GM18858 (cell line): ENCODE results near the gene HUWE1.
"Not testable (repeated sequence)": the region's sequence is repeated elsewhere in the genome, so short reads cannot be mapped to it uniquely, and the experiment has no call there.

Experiments
- ATAC-seq: cut with Tn5 transposase; IDR thresholded peaks from one replicate; pipeline ENCODE4 v1.9.1; 2021; ENCODE audit not compliant: unreplicated experiment

HUWE1 gene, protein sequence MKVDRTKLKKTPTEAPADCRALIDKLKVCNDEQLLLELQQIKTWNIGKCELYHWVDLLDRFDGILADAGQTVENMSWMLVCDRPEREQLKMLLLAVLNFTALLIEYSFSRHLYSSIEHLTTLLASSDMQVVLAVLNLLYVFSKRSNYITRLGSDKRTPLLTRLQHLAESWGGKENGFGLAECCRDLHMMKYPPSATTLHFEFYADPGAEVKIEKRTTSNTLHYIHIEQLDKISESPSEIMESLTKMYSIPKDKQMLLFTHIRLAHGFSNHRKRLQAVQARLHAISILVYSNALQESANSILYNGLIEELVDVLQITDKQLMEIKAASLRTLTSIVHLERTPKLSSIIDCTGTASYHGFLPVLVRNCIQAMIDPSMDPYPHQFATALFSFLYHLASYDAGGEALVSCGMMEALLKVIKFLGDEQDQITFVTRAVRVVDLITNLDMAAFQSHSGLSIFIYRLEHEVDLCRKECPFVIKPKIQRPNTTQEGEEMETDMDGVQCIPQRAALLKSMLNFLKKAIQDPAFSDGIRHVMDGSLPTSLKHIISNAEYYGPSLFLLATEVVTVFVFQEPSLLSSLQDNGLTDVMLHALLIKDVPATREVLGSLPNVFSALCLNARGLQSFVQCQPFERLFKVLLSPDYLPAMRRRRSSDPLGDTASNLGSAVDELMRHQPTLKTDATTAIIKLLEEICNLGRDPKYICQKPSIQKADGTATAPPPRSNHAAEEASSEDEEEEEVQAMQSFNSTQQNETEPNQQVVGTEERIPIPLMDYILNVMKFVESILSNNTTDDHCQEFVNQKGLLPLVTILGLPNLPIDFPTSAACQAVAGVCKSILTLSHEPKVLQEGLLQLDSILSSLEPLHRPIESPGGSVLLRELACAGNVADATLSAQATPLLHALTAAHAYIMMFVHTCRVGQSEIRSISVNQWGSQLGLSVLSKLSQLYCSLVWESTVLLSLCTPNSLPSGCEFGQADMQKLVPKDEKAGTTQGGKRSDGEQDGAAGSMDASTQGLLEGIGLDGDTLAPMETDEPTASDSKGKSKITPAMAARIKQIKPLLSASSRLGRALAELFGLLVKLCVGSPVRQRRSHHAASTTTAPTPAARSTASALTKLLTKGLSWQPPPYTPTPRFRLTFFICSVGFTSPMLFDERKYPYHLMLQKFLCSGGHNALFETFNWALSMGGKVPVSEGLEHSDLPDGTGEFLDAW (N-terminal part only)

DNA sequence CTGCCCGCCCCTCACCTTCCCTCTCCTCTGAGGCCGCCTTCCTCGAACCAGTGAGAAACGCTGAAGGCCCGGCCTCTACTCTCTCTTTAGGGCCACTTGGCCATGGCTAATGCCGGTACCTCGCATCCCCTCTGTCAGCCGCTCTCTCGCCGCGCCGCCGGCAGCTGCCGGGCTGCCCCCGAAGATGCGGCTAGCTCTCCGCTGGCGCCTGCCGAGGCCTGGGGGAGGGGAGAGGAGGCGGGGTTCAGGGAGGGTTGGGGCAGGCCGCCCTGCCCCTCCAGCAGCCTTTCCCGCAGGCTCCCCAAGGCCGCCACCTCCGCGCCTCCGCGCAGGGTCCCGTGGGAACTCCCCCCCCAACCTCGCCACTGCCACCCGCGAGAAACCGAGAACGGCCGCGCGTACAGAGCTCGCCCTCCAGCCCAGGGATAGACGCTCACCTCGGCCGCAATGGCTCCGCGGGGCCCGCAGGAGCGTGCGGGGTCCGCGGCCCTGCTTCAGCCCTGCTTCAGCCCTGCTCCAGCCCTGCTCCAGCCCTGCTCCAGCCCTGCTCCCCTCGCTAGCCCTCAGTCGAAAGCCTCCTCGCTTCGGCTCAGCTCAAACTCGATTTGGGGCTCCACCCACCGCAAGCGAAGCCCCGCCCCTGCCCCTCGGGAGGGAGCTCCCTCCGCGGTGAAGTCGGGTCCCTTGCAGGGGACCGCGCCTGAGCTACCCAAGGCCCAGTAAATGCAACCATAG is at the start of gene HUWE1:
Gene HUWE1 (minus strand): TSS at position 569 of the 735 bp plus-strand sequence. CDS start 32,612 bp downstream, outside the sequence.
- no peak for ATAC-seq

DNA sequence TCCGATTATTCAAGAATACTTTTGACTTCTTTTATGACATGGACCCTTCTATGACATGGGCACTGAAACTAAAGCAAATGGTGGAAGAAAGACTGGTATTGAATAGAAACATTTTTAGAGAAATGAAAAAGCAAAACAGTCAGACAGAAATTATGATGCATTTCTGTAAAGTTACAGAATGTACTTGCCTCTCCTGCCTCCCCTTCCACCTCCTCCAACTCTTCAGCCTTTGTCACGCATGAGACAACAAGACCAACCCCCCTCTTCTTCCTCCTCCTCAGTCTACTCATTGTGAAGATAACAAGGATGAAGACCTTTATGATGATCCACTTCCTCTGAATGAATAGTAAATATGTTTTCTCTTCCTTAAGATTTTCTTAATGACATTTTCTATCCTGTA is 46.3 kb upstream of the HUWE1 start:
- no peak for ATAC-seq

DNA sequence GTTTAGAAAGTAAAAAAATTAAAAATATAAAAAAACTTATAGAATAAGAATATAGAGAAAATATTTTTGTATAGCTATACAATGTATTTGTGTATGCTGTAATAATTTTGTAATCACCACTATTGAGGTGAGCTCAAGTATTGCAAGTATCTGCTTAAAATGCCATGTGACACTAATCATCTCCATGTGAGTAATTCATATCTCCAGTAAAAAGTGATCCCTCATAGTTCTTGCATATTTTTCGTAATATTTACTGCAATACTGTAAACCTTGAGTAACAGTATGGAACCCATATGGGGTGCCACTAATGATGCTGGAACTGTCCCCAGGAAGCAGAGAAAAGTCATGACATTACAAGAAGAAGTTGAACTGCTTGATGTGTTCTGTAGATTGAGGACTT is 43.2 kb upstream of the HUWE1 start:
- no peak for ATAC-seq

DNA sequence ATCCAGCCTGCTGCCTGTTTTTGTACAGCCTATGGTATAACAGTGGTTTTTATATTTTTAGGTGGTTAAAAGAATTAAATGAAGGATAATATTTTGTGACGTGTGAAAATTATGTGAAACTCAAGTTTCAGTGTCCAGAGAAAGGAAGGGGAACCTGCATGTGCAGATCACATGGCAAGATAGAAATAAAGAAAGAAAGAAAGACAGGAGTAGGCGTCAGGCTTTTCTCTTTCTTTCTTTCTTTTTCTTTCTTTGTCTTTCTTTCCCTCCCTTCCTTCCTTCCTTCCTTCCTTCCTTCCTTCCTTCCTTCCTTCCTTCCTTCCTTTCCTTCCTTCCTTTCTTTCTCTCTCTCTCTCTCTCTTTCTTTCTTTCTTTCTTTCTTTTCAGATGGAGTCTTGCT is 42.0 kb upstream of the HUWE1 start:
- no peak for ATAC-seq

DNA sequence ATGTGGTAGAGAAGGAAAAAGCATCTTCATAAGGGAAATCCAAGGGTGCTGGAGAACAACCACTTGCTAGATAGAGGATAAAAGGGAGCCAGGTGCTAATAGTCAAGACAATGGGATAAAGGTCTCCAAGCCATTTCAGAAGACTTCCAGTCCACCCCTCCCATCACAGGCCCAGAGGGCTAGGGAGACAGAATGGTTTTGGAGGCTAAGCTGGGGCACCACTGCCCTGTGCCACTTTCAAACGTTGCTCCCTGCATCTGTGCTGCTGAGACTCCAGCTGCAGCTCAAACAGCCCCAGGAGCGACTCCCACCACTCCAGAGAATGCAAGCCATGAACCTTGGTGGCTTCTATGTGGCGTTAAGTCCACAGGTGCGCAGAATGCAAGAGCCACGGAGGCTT is 38.4 kb upstream of the HUWE1 start:
- ATAC-seq = no peak

DNA sequence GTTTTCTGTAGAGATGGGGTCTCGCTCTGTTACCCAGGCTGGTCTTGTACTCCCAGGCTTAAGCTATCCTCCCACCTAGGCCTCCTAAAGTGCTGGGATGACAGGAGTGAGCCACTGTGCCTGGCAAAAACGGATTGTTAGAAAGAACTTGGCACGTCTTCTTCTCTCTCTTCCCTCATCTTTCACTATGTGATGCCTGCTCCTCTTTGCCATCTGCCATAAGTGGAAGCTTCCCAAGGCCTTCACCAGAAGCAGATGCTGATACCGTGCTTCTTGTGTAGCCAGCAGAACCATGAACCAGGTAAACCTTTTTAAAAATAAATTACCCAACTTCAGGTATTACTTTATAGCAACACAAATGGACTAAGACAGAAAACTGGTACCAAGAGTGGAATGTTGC is 36.9 kb upstream of the HUWE1 start:
- ATAC-seq = no peak

DNA sequence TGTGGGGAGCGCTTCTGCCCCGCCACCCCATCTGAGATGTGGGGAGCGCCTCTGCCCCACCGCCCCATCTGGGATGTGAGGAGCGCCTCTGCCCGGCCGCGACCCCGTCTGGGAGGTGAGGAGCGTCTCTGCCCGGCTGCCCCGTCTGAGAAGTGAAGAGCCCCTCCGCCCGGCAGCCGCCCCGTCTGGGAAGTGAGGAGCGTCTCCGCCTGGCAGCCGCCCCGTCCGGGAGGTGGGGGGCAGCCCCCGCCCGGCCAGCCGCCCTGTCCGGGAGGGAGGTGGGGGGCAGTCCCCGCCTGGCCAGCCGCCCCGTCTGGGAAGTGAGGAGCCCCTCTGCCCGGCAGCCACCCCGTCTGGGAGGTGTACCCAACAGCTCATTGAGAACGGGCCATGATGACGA is 35.1 kb upstream of the HUWE1 start:
- ATAC-seq = not testable (repeated sequence)

DNA sequence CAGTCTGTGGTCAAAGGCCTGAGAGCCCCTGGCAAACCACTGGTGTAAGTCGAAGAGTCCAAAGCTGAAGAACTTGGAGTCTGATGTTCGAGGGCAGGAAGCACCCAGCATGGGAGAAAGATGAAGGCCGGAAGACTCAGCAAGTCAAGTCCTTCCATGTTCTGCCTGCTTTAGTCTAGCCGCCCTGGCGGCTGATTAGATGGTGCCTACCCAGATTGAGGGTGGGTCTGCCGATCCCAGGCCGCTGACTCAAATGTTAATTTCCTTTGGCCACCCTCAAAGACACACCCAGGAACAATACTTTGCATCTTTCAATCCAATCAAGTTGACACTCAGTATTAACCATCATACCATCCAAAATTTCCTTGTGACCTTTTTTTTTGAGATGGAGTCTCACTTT is 33.1 kb upstream of the HUWE1 start:
- not testable (repeated sequence) for ATAC-seq

DNA sequence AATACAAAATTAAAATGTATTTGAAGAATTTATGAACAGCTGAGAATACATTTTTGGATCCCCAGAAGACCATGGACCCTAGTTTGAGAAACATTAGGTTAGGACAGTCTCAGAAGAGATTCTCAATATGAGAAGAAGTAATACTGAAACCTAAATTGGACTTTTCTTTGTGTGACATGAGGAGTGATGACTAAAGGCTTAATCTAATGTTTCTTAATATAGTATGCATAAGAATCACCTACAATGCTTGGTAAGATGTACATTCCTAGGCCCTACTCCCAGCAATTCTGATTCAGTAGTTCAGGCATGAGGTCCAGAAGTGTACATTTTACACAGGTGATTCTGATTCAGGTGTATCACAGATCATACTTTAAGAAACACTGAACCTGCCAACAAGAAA is 31.6 kb upstream of the HUWE1 start:
- peak; percentile 24 for ATAC-seq

DNA sequence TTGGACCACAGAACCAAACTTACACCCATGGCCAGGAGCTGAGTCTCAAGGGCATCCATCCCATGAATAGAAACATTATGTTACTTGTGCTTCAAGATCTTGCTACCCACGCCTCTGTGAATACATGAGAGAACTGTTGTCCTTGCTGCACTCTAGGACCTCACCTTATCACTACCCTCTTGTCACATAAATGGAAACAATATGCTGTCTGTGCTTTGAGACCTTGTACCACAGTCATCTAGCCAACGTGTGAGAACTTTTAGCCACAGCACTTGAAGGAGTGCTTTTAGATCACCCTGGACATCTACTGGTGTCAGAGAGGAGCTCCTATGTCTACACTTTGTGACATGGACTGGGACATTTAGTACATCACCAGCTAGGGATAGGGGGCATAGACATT is 30.7 kb upstream of the HUWE1 start:
- no peak for ATAC-seq

DNA sequence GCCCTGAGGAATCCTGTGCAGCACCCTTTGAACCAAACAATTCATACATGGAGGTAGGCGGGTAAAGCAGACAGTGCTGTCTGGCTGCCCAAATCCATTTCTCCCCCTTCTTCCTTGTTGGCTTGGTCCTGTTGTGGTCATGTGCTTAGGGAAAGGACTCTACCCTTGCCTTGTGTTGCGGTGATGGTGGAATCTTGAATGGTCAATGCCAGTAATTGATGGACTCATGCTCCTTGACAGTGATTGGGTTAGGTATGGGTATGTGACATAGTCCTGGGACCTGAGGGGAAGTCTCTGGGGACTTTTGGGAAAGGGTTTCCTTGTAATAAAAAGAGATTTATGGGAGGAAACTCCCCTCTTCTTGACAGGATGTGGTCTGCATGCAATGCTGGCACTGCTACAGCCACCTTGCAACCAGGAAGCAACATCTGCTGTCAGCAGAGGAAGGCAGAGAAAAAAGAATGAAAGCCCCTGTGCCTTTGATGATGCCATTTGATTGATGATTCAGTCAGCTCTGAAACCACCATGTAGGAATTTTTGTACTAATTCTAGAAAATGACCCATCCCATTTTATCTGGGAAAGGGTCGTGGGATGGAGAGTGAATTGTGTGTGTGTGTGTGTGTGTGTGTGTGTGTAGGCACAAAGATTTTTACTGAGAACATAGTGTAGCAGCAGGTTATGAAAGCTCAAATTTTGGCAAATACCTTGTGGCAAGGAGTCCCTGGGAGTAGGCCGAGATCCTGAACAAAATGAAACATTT is 30.0 kb upstream of the HUWE1 start:
- ATAC-seq = peak; percentile 22

DNA sequence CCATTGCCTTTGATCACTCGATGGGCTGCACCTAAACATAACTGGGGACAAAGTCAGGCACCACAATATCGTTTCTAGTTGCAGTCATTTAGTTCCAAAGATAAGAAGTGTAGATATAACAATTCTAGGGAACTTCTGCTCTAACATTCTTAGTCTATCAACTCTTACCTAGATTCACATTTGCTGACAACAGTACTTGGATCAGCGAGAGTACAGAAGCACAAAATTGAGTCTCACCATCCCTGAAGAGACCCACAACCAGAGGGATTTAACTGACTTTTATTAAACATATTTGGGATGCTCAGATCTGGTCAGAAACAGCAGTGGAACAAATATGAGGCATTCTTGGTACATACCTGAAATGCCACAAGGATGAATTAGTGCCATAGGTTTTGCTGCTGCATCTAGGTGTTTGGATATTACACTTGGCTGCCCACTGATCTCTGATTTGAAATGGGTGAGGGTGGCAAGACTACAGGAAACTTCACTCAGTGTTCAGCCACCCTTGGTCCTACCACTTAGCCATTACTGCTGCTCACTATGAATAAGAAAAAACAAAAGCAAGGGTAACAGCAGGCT is 28.9 kb upstream of the HUWE1 start:
- ATAC-seq = no peak

DNA sequence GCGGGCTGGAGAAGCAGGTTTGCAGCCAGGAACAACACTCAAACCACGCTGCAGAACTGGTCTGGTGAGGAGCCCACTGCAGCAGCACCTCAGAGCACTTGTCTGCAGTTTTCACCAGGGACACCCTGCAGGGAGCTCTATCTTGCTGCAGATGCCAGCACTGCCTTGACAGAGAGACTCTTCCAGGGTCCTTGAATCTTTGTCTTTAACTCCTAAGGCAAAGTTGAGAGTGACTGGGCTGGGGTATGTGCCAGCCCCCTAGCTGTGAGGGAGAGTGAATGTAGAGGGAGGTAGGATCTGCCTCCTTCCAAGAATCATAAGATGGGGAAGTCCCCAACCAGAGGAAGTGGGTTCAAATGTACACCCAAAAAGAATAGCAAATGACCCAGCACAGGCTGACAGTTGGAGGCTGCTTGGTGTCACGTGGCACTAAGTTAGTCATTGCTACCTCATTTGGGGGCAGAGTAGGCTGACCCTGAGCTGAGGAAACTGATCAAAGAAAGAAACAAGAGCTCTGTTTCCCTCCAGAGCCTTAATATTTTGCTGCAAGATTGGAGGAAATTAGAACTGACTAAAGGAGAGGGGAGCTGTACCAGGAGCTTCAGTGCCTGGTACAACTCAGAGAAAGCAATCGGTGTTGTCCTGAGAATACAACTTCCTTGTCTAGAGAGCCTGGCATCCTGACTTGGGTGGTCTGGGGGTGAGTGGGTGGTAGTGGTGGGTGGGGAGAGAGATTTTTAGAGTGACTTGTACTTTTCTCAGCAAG is 28.2 kb upstream of the HUWE1 start:
- peak; percentile 59 for ATAC-seq

DNA sequence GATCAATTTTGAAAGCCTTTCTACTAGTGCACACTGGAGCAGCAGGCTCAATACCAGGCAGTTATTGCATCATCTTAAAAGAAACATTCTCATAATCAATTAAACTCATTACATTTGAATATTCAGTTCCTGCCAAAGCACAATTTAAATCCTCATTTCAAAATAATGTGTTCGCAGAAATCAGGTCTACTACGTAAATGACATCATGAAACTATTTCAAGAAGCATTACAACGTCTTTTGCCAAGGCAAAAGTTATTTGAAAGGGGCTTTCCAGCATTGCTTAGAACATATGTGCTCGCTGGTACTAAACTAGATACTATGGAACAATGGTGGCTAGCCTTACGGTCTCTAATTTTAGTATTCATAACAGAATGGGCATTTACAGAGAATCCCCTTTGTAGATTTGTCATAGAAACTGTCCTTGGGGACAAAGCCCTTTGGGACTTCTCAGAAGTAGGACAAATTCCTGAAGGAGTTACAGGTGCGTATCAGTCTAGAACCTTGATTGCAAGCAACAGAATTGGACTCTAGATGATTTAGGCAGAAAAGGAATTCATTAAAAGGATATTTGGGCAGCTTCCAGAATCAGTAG is 27.6 kb upstream of the HUWE1 start:
- no peak for ATAC-seq

DNA sequence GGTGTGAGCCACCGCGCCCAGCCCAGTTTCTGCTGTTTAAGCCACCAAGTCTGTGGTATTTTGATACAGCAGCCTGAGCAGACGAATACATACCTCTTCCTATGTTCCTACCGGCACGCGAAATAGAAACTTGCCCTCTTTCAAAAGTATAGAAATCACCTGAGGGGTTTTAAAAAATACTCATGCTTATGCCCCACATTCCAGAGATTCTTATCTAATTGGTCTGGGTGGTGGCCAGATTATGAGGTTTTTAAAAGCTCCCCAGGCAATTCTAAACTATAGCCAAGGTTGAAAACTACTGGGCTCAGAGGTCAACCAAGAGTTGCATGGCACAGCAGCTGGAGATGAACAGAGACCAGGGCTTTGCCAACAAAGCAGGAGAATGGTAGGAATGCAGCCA is 24.9 kb upstream of the HUWE1 start:
- ATAC-seq = no peak

DNA sequence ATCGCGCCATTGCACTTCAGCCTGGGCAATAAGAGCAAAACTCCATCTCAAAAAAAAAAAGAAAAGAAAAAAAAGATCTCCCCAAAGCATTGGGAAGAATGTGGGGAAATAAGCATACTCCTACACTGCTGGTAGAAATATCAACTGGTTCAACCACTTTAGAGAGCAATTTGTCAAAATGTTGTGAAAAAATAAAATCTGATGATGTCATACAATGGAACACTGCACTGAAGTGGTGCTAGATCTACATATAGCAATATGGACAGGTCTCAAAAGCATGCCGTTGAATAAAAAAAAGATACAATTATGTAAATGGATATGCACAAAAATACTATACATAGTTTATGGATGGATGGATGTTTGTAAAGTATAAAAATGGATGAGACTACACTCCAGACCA is 18.3 kb upstream of the HUWE1 start:
- ATAC-seq = no peak

DNA sequence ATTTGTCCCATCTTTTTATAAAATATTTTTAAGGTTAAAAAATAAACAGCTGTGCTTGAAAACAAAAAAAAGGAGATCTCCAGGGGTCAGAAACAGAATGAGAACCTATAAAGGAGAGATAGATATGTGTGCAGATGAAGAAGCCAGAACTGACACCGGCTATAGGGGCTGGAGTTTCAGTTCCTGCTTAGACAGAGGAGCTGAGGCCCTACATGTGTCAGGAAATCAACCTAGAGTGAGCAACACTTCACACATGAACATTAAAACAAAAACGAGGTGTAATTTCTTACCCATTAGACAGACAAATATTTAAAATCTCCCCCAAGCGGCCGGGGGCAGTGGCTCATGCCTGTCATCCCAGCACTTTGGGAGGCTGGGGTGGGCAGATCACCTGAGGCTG is 17.8 kb upstream of the HUWE1 start:
- peak; percentile 80 for ATAC-seq

DNA sequence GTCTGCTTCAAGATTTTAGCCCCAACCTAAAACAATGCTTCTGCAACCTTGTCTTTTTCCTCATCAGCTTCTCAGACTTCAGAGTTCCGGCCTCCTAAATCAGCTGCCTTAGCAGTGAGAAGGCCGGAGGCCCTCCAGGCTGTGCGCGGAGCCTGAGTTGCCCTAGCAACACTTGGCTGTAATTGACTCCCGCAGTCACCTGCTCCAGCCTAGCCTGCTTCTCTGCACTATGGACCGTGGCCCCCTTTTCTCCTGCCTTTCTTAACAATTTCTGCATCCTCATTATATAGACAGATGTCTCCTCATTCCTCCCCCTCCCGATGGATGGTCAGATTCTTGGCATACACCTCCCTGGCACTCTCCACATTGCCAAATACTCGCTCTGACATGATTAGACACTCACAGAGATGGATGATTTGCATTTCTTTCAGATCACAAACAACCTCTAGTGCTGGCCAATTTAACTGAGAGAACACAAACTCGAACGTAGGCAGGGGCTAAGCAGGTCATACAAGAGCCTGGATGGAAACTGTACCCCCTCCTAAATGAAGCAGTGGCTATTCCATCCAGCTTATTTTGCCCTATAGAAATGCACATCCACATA is 9.5 kb upstream of the HUWE1 start:
- no peak for ATAC-seq
